HepG2 (cell line): ENCODE data around the gene APIP. TPM values are rescaled to one million over a fixed set of nuclear protein-coding genes. Genes with fewer than 3 reads are reported as not detected.

Source experiments
- CEBPZ ChIP-seq: IDR thresholded peaks from 2 replicates; pipeline ENCODE4 v1.6.1; 2012; ENCODE audit warnings: low read length, improper control_type of control experiment
- DNMT1 ChIP-seq: sonication (generic); formaldehyde crosslinking; IDR thresholded peaks from 2 replicates; pipeline ENCODE4 v1.5.1; 2020; ENCODE audit warnings: mild to moderate bottlenecking, missing genetic modification reagents
- GLMP ChIP-seq: sonication (generic); formaldehyde crosslinking; IDR thresholded peaks from 2 replicates; pipeline ENCODE4 v1.9.0; 2021; ENCODE audit warnings: missing genetic modification reagents, mild to moderate bottlenecking, borderline replicate concordance
- KAT7 ChIP-seq: IDR thresholded peaks from 2 replicates; pipeline ENCODE4 v1.6.1; 2018; ENCODE audit warnings: borderline replicate concordance, missing compliant biosample characterization
- MNT ChIP-seq: fragments of 450-650 bp; IDR thresholded peaks from 2 replicates; pipeline ENCODE4 v1.6.1; 2016
- NCOA5 ChIP-seq: sonication (generic); formaldehyde crosslinking; IDR thresholded peaks from 2 replicates; pipeline ENCODE4 v1.4.0; 2020; ENCODE audit warnings: missing genetic modification reagents
- NFATC3 ChIP-seq: sonication (generic); formaldehyde crosslinking; IDR thresholded peaks from 2 replicates; pipeline ENCODE4 v1.5.1; 2020; ENCODE audit warnings: mild to moderate bottlenecking, missing genetic modification reagents
- NPAS2 ChIP-seq: sonication (generic); formaldehyde crosslinking; IDR thresholded peaks from 2 replicates; pipeline ENCODE4 v1.8.0; 2022; ENCODE audit warnings: mild to moderate bottlenecking, missing genetic modification reagents, borderline replicate concordance
- SNAPC2 ChIP-seq: sonication (generic); formaldehyde crosslinking; IDR thresholded peaks from 2 replicates; pipeline ENCODE4 v1.8.1; 2022; ENCODE audit warnings: mild to moderate bottlenecking, missing genetic modification reagents
- TAF1 ChIP-seq: sonication (generic); formaldehyde crosslinking; IDR thresholded peaks from 2 replicates; pipeline ENCODE4 v1.4.0; 2020; ENCODE audit warnings: missing genetic modification reagents
- TCF7 ChIP-seq: sonication (generic); IDR thresholded peaks from 2 replicates; pipeline ENCODE4 v1.6.1; 2016; ENCODE audit warnings: antibody characterized with exemption, low read depth
- ZBTB14 ChIP-seq: sonication (generic); formaldehyde crosslinking; IDR thresholded peaks from 2 replicates; pipeline ENCODE4 v1.4.0; 2020; ENCODE audit warnings: missing genetic modification reagents
- ZNF274 ChIP-seq: sonication (generic); formaldehyde crosslinking; IDR thresholded peaks from 2 replicates; pipeline ENCODE4 v1.5.1; 2020; ENCODE audit warnings: mild to moderate bottlenecking, missing genetic modification reagents
- ZNF337 ChIP-seq: sonication (generic); formaldehyde crosslinking; IDR thresholded peaks from 2 replicates; pipeline ENCODE4 v1.5.1; 2020; ENCODE audit warnings: missing genetic modification reagents, low read depth, mild to moderate bottlenecking, borderline replicate concordance
- ZNF747 ChIP-seq: sonication (generic); formaldehyde crosslinking; IDR thresholded peaks from 2 replicates; pipeline ENCODE4 v1.8.1; 2023; ENCODE audit warnings: missing genetic modification reagents, mild to moderate bottlenecking, borderline replicate concordance
- polyA plus RNA-seq, 8 experiments: library from polyadenylated mRNA; depleted of rRNA in 3 of 8; stranded (reverse) in 7 of 8; unstranded in 1 of 8; fragments of >200 nt; fragmentation: Illumina TruSeq in 4 of 8; extraction: Trizol in 4 of 8; gene quantifications; 2 replicates each; pipeline versions ENCODE4 v1.2.1 to v1.2.3, GENCODE V29; 2011 to 2016; ENCODE audit warnings: low read depth in 4 of 8, missing spikeins in 1 of 8, mixed read lengths in 1 of 8; ENCODE audit not compliant: insufficient read depth in 1 of 8
- total RNA-seq, 5 experiments: library from RNA; depleted of rRNA; stranded (reverse); fragments of >200 nt; fragmentation: Illumina TruSeq; extraction: Trizol; gene quantifications; 2 replicates each; pipeline ENCODE4 v1.2.3, GENCODE V29; 2016; ENCODE audit warnings: low read depth in 1 of 5
- TF ChIP-seq, protein P1 (sequence below), 2 experiments: fragments of 450-650 bp in 1 of 2; sonication (generic) in 1 of 2; formaldehyde crosslinking; IDR thresholded peaks; 2 replicates each; pipeline versions ENCODE4 v1.5.0 to v1.8.0; 2020 to 2022; ENCODE audit warnings: mild to moderate bottlenecking in 1 of 2, missing genetic modification reagents in 1 of 2
- TF ChIP-seq, protein P2 (sequence below): IDR thresholded peaks from 2 replicates; pipeline ENCODE4 v1.6.1; 2018; ENCODE audit warnings: missing genetic modification reagents, mild to moderate bottlenecking, missing compliant biosample characterization

Gene APIP
- total and polyA plus RNA-seq, 2 of the 13 experiments (the other 11 are each of a cell fraction or from before 2014, with no cell fraction given) = 16.9 to 31.0 TPM

GRCh38 chr11:34929794-34930763 lies 13.9 kb upstream of the APIP start (continued):
- peak; percentile 79; the same call in 1 of the 2 replicates for TF ChIP-seq SNAPC2 (CRISPR knock-in tag)
- peak; percentile 54; the same call in 1 of the 2 replicates for TF ChIP-seq KAT7
- no peak for TF ChIP-seq ZNF274 (CRISPR knock-in tag)
- no peak for TF ChIP-seq TAF1 (CRISPR knock-in tag)
- TF ChIP-seq NPAS2 (CRISPR knock-in tag) = 0 out of 2 replicates have a peak, but pooled peaks have one; percentile 20
- no peak for TF ChIP-seq CEBPZ
- TF ChIP-seq, protein P1, sequence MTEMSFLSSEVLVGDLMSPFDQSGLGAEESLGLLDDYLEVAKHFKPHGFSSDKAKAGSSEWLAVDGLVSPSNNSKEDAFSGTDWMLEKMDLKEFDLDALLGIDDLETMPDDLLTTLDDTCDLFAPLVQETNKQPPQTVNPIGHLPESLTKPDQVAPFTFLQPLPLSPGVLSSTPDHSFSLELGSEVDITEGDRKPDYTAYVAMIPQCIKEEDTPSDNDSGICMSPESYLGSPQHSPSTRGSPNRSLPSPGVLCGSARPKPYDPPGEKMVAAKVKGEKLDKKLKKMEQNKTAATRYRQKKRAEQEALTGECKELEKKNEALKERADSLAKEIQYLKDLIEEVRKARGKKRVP (CRISPR knock-in tag; IDR thresholded peaks at IDR 0.05) = peak in 1 of 2 experiments; percentile 79; a peak in 2 of 4 replicates
- peak; percentile 79 for TF ChIP-seq MNT
- TF ChIP-seq GLMP (CRISPR knock-in tag) = no peak
- peak; percentile 65; the same call in 1 of the 2 replicates for TF ChIP-seq ZNF337 (CRISPR knock-in tag)
- 0 out of 2 replicates have a peak, but pooled peaks have one; percentile 73 for TF ChIP-seq NFATC3 (CRISPR knock-in tag)
- no peak for TF ChIP-seq NCOA5 (CRISPR knock-in tag)
- peak; percentile 74; the same call in 1 of the 2 replicates for TF ChIP-seq ZNF747
- TF ChIP-seq TCF7 = peak; percentile 86
- TF ChIP-seq ZBTB14 (CRISPR knock-in tag) = no peak
- TF ChIP-seq, protein P2, sequence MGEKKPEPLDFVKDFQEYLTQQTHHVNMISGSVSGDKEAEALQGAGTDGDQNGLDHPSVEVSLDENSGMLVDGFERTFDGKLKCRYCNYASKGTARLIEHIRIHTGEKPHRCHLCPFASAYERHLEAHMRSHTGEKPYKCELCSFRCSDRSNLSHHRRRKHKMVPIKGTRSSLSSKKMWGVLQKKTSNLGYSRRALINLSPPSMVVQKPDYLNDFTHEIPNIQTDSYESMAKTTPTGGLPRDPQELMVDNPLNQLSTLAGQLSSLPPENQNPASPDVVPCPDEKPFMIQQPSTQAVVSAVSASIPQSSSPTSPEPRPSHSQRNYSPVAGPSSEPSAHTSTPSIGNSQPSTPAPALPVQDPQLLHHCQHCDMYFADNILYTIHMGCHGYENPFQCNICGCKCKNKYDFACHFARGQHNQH (CRISPR knock-in tag) = peak; percentile 96
- no peak for TF ChIP-seq DNMT1 (CRISPR knock-in tag)
